HL-60/S4 treated with phorbol 12-myristate 13-acetate at 8.2 ng/mL for 4 days and 3 days (cell line): Measurements from ENCODE around the gene NECTIN4.
"Not testable (repeated sequence)": the region's sequence is repeated elsewhere in the genome, so short reads cannot be mapped to it uniquely, and the experiment has no call there.

Source experiments
- in situ Hi-C: fragments of 300-500 bp; cut with MboI; formaldehyde crosslinking; loops from 2 replicates; pipeline ENCODE4 v1.15.0; 2022; ENCODE audit warnings: low sequenced_read_pairs

The NECTIN4 gene

GRCh38 chr1:161089251-161089924 is at the start of gene NECTIN4:
NECTIN4 (minus strand) TSS chr1:161089558; CDS start chr1:161089296, 262 bp downstream.
- in situ Hi-C loops = no loop called here

DNA sequence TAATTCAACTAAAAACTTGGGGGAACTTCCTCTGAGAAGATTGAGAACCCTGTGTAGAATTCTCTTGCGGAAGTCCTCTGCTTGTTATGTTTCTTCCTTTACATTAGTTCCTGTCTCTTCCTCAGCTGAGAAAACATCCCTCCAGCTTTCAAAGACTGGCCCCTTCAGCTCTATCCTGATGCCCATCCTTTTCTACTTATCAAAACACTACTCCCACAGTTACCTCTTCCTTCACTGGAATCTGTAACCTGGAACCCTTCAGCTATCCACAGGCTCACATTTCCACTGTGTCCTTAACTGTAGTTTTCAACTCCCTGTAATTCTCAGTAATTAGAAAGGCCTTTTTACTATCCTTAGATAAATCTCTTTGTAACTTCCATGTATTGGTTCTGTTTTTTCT is 49.1 kb upstream of the NECTIN4 start:
- in situ Hi-C loops = no loop called here

DNA sequence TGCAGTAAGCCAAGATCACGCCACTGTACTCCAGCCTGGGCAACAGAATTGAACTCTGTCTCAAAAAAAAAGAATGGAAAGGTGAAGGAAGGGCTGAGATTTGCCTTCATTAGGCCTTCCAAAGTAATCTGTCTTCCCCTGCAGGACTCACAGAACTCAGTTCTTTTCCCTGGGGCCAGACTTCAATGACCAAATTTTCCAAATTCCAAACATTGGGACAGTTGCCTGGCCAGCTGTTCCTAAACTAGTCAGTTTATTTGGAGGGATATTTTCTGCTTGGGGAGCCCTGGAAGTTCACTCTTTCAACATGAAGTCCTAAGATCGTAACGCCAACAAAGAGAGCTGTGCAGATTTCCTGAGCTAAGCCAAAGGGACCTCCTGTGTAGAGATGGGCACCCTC is 48.5 kb upstream of the NECTIN4 start:
- in situ Hi-C loops = no loop called here

DNA sequence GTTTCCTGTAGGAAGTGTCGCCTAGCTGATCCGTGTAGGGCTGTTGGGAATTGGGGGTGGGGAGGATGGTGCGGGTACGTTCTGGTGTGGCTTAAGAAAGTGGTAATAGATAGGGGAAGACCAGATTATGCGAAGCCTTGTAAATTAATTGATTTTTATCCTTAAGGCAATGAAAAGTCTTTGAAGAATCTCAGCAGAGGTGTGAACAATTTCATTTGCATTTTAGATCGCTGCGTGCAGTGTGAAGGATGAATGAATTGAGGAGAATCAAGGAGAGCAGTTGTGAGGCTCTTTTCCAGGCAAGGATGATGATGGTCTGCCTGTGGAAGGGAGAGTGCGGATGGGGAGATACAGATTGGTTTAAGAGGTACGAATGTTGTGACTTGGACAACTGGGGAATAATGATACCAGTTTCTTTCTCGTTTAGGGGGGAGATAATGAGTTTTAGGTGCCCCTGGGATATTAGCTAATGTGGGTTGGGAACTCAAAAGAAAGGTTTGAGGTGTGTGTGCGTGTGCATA is 43.9 kb upstream of the NECTIN4 start:
- in situ Hi-C loops = no loop called here

DNA sequence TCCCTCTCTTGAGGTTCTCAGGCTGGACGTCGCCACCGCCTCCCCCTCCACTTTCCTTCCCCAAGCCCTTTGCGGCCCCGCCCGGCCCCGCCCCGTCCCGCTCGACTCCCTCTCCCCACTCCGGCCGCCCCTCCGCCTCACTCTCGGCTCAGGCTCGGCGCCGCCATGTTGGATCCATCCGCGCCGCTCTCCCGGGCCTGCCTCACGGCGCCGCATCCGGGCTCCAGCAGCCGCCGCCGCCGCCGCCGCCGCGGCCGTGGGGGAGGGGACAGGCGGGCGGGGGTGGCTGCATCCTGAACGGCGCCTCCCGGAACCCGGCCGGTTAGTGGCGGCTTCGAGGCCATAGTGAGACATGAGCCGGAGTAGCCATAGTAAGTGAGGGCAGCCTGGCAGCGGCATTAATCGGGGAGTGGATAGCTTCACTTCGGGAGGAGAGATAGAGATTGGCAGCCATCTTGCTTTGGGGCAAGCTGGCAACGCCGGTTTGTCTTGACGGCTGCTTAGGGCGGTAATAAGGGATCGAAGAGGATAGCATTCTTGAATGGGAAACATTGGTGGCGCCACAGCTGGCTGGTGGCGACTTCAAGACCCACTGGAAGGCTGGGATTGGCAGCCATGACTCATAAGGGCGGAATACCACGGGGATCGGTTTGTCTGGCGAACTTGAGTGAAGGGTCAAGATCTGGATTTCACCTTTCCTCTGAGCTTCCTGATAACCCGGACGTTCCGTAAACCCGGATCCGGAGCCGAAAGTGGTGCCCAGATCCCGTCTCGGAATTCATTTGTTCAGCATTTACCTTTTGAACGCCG is 43.3 kb upstream of the NECTIN4 start, which contains the start of gene DEDD:
Gene DEDD, minus strand, starts transcription at position 258 of the 810 bp plus-strand sequence. CDS start 8,205 bp downstream, outside the sequence.
- in situ Hi-C loops = no loop called here

DNA sequence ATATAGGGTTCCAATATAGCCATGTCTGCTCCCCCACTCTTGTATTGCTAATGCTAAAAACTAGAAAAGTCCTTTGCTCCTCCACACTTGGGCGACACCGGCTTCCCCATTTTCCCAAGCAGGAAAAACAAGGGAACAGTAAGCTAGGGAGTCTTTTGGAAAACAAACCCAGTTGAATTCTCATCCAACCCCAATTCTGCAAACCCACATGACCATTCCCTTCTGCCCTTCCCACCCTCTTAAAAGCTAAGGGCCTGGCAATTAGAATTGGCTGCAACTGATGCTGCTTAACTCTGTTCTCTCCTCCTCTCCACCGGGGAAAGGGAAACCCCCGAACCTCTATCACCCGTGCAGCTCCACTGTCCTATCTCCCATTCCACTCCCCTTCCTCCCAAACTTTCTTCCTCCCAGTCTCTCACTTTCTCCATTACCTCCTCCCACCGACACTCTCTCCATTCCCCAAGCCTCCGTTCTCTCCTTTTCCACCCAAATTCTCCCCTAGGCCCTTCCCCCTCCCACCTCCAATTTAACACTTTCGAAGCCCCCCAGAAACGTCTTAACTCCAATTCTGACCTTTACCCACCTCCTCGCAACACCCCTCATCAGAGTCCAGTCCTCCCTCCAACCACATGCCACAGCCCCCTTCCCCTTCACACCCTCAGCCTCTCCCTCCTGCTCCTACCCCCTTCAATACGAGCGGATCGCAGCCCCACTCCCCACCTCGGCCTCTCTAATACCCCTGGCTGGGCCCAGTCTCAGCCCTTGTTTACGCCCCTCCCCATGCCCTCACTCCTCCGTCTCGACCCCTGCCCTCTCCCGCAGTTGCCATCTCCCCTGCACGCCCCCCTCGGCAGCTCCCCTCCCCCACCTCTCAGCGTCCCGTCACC is 42.4 kb upstream of the NECTIN4 start:
- in situ Hi-C loops = no loop called here

DNA sequence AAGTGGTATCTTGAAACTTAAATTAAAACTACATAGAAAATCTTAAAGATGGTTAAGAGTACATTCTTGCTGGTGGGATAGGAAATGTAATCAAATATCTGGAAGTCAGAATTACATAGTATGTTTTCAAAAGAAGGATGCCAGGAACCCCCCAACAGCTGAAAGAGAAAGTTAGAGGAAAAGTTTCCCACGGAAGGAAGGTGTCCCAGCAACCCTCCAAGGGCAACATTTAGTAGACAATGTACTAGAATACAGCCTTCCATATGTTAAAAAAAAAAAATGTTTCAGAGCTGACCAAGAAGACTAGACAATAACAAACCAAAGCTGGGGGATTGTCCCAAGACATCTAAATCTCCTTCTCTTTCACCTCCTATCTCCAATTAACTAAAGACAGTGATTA is 40.9 kb upstream of the NECTIN4 start:
- in situ Hi-C loops = no loop called here

DNA sequence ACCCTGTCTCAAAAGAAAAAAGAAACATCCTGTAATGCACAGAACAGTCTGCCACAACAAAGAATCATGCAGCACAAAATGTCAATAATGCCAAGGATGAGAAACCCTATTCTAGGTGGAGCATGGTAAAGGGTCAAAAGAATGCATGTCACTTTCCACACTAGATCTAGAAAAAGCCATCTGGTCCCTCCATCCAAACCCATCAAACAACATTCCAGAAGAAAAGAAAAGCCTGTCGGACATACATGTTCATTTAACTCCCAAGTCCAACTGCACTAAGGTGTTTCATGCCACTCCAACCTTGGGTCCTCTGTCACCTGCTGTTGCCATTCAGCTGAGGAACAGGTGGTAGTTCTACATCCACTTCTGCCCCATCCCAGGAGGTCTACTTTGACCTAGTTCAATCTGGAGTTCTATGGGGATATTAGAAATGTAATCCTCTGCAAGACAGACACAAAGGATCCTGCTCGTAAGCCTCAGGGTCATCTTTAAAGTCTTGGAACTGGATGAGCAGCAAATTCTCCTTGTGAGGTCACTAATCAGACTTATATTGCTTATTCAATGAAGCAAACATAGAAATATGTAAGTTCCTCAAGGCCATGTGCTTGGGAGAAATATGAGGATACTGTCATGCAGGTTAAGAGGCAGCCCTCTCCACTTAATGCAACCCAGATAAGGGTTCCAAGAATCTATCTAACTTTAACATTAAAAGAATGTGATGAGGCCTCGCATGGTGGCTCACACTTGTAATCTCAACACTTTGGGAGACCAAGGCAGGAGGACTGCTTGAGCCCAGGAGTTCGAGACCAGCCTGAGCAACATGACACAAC is 39.4 kb upstream of the NECTIN4 start:
- in situ Hi-C loops = no loop called here

GRCh38 chr1:161127649-161128048 is 38.3 kb upstream of the NECTIN4 start:
- in situ Hi-C loops = no loop called here

DNA sequence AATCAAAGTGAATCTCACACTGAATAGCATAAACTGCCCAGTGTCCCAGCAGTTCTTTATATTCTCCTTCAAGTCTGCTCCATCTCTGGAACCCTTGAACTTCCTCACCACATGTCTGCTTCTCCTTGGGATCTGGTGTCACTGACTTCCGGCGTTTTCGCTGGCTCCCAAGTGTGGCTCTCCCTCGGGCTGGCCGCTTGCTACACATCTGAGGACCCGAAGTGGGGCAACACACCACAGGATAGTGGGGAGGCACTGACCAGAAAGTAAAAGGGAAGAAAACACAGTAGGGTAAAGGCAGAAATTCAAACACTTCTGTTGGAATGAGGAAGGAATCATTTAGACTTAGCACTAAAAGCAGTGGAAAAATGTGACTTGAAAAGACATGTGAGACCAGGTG is 33.6 kb upstream of the NECTIN4 start:
- in situ Hi-C loops = no loop called here

DNA sequence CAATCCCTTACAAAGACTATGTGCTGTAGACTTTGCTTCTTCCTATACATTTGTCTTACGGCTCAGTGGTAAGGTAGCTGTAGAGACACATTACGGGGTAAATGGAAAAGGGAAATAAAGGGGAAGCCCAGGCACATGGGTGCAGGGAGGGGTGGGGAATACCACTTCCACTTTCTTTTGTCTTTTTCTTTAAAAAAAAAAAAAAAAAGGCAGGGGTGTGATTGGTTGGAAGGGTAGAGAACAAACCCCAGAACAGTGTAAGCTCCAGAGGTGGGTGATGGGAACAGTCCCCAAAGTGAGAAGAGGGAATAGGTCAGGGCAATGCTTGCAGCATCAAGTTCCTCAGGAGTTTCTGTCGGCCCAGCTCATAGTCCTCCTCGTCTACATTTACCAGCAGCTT is 32.5 kb upstream of the NECTIN4 start:
- in situ Hi-C loops = no loop called here

DNA sequence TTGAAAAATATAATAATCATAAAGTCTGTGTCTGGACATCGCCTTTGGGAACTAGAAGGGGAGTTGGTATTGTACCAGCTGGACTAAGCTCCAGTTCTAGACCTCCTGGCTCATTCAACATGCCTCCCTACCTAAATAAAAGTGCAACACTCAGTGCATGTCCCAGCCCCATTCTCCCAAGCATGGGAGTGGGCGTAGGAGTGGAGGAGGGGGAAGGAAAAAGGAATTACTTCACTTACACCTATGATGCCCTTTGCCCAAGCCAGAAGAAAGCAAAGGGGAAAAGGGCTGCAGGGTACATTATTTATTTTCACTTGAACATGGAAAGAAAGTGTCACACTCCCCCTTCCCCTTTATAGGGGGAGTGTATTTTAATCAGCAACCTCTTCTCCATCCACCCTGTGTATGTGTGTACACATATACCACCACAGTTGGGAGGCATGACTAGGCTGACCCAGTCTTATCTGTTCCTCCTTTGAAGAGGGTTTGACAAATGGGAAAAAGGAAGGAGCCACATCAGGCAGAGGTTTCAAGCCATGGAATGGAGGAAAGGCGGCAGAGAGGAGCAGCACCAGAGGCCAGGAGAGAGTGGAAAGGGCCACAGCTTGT is 31.8 kb upstream of the NECTIN4 start:
- in situ Hi-C loops = no loop called here

DNA sequence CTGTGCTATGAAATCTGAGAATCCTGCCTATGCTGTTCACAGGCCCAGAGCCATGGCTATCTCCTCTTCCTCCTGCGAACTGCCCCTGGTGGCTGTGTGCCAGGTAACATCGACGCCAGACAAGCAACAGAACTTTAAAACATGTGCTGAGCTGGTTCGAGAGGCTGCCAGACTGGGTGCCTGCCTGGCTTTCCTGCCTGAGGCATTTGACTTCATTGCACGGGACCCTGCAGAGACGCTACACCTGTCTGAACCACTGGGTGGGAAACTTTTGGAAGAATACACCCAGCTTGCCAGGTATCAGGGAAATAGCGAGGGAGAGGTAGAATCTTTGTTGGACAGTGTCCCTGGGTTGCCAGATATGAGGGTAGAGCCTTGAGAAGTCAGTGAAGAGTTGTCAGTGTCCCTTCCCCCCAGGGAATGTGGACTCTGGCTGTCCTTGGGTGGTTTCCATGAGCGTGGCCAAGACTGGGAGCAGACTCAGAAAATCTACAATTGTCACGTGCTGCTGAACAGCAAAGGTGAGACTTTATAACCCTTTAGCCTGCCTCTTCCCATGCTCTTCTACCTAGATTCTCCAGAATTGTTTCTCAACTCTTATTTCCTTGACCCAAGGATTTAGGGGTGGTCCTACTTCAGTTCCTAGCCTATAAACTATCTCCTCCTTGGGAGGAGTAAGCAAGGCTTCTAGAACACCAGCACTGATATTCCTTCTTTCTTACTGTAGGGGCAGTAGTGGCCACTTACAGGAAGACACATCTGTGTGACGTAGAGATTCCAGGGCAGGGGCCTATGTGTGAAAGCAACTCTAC is 29.9 kb upstream of the NECTIN4 start:
- in situ Hi-C loops = no loop called here

GRCh38 chr1:161117759-161118581 is 28.6 kb upstream of the NECTIN4 start, which contains the start of the genes NIT1 and PFDN2:
NIT1 (plus strand) TSS chr1:161118105; CDS start chr1:161118177, 72 bp downstream.
PFDN2 (minus strand) TSS chr1:161118037; CDS start chr1:161118026, 11 bp downstream.
- in situ Hi-C loops = no loop called here

- in situ Hi-C loops = not testable (repeated sequence)
Measured at GRCh38 chr1:161115961-161116360, 26.6 kb upstream of the NECTIN4 start.

DNA sequence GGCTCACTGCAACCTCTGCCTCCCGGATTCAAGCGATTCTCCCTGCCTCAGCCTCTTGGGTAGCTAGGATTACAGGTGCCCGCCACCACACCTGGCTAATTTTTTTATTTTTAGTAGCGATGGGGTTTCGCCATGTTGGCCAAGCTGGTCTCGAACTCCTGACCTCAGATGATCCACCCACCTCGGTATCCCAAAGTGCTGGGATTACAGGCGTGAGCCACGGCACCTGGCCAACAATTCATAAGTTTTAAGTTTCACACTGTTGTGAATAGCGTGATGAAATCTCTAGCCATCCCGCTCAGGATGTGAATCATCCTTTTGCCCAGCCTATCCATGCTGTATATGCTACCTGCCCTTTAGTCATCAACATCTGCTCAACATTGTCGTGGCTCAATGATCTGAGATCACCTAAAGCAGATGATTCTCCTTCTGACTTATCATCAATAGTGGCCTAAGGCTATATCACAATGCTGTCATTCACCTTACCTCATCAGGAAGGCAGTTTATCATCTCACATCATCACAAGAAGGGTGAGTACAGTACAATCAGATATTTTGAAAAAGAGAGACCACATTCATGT is 25.9 kb upstream of the NECTIN4 start:
- in situ Hi-C loops = no loop called here

DNA sequence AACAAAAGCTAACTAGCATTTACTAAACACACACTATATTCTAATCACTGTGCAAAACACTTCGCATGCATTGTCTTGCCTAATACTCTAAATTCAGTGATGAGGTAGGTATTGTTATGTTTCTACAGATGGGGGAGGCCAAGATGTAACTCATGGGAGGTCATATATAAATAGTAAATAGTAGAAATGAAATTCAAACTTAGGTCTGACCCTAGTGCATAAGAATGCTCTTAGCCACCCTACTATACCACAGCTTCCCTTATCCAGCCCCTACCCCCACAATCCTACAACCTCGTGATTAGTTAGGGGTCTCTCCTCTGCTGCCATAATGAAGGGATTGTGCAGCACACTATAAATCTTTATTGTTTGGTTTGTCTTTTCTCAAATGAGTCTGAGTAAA is 25.2 kb upstream of the NECTIN4 start:
- in situ Hi-C loops = no loop called here
